ENCODE results near the gene COX4I1.

COX4I1 gene

GRCh38 chr16:85799497-85800320 is at the start of gene COX4I1, which contains the start of gene EMC8:
Gene COX4I1 (plus strand): TSS chr16:85799695. CDS start chr16:85801206, 1,511 bp downstream.
Gene EMC8 (minus strand): TSS chr16:85799544. CDS start chr16:85799295, 249 bp downstream.
- DNase-seq: peak; percentile 96

GRCh38 chr16:85749771-85750145 is 49.7 kb upstream of the COX4I1 start:
- DNase-seq: peak; percentile 20

- peak; percentile 79 for DNase-seq
Measured at GRCh38 chr16:85750146-85750826, 49.2 kb upstream of the COX4I1 start.

GRCh38 chr16:85750827-85751697 is 48.4 kb upstream of the COX4I1 start, which contains the start of gene C16orf74:
Gene C16orf74 (minus strand): TSS chr16:85751096. CDS start chr16:85735217, 15,879 bp downstream.
- peak; percentile 47 for DNase-seq

GRCh38 chr16:85751698-85752501 is 47.6 kb upstream of the COX4I1 start:
- DNase-seq: no peak

GRCh38 chr16:85752511-85753420 is 46.7 kb upstream of the COX4I1 start:
- DNase-seq: peak; percentile 72

GRCh38 chr16:85753559-85753958 is 45.9 kb upstream of the COX4I1 start:
- no peak for DNase-seq

- DNase-seq: no peak
Measured at GRCh38 chr16:85753976-85754375, 45.5 kb upstream of the COX4I1 start.

- DNase-seq: peak; percentile 43
Measured at GRCh38 chr16:85754413-85754812, 45.1 kb upstream of the COX4I1 start.

GRCh38 chr16:85755929-85756768 is 43.3 kb upstream of the COX4I1 start:
- no peak for DNase-seq

GRCh38 chr16:85757341-85757822 is 42.1 kb upstream of the COX4I1 start:
- DNase-seq: no peak

GRCh38 chr16:85759136-85759535 is 40.4 kb upstream of the COX4I1 start:
- DNase-seq: no peak

- DNase-seq: no peak
Measured at GRCh38 chr16:85759631-85760419, 39.7 kb upstream of the COX4I1 start.

- DNase-seq: no peak
Measured at GRCh38 chr16:85761861-85762260, 37.6 kb upstream of the COX4I1 start.

- no peak for DNase-seq
Measured at GRCh38 chr16:85762970-85763369, 36.5 kb upstream of the COX4I1 start.

GRCh38 chr16:85763616-85764015 is 35.9 kb upstream of the COX4I1 start:
- DNase-seq: no peak

GRCh38 chr16:85765211-85765610 is 34.3 kb upstream of the COX4I1 start:
- no peak for DNase-seq

GRCh38 chr16:85765767-85766166 is 33.7 kb upstream of the COX4I1 start:
- no peak for DNase-seq

- no peak for DNase-seq
Measured at GRCh38 chr16:85767531-85767930, 32.0 kb upstream of the COX4I1 start.
